Mesenchymal stem cell (in vitro differentiated cells and primary cell): ENCODE results near the gene NECAP2.
"Not testable (repeated sequence)": the region's sequence is repeated elsewhere in the genome, so short reads cannot be mapped to it uniquely, and the experiment has no call there.

ENCODE experiments used
- DNase-seq: peaks from one replicate; pipeline ENCODE4 v3.0.0-alpha.2; 2013
- H2AFZ ChIP-seq: one replicate; pipeline ENCODE4 v1.6.1; 2013; ENCODE audit warnings: low read depth, mild to moderate bottlenecking, control low read depth, inconsistent platforms, low read length, moderate library complexity
- H2AK5ac ChIP-seq: 2 replicates; pipeline ENCODE4 v1.6.1; 2013; ENCODE audit warnings: low read length, moderate library complexity, mild to moderate bottlenecking, inconsistent platforms; ENCODE audit not compliant: severe bottlenecking
- H2BK120ac ChIP-seq: one replicate; pipeline ENCODE4 v1.6.1; 2013; ENCODE audit warnings: low read depth, mild to moderate bottlenecking, inconsistent platforms, low read length, moderate library complexity
- H2BK12ac ChIP-seq, 2 experiments: one replicate each; pipeline ENCODE4 v1.6.1; 2013; ENCODE audit warnings: inconsistent platforms in 2 of 2, low read length in 2 of 2, mild to moderate bottlenecking in 2 of 2, moderate library complexity in 2 of 2, control low read depth in 1 of 2
- H2BK15ac ChIP-seq: one replicate; pipeline ENCODE4 v1.6.1; 2013; ENCODE audit warnings: mild to moderate bottlenecking, low read depth, inconsistent platforms; ENCODE audit not compliant: poor library complexity, severe bottlenecking
- H2BK5ac ChIP-seq: 2 replicates; pipeline ENCODE4 v1.6.1; 2013; ENCODE audit warnings: low read depth, mild to moderate bottlenecking, low read length, control low read depth, inconsistent platforms; ENCODE audit not compliant: poor library complexity, severe bottlenecking
- H3K14ac ChIP-seq, 2 experiments: one replicate each; pipeline ENCODE4 v1.6.1; 2013; ENCODE audit warnings: inconsistent platforms in 2 of 2, low read length in 2 of 2, control low read depth in 1 of 2, mild to moderate bottlenecking in 1 of 2, moderate library complexity in 1 of 2
- H3K18ac ChIP-seq, 2 experiments: one replicate each; pipeline ENCODE4 v1.6.1; 2013; ENCODE audit warnings: inconsistent platforms in 2 of 2, low read length in 2 of 2, control low read depth in 1 of 2, low read depth in 1 of 2, mild to moderate bottlenecking in 1 of 2
- H3K23ac ChIP-seq, 2 experiments: one replicate each; pipeline ENCODE4 v1.6.1; 2013; ENCODE audit warnings: inconsistent platforms in 2 of 2, low read length in 2 of 2, mild to moderate bottlenecking in 2 of 2, moderate library complexity in 2 of 2, control low read depth in 1 of 2
- H3K27ac ChIP-seq: 2 replicates; pipeline ENCODE4 v1.5.1; 2013; ENCODE audit warnings: mild to moderate bottlenecking, moderate library complexity, low read length, control low read depth, inconsistent platforms; ENCODE audit not compliant: poor library complexity, severe bottlenecking
- H3K27me3 ChIP-seq, 2 experiments: 2 replicates each; pipeline versions ENCODE4 v1.6.1 to v1.7.0; 2013; ENCODE audit warnings: low read length in 2 of 2, mild to moderate bottlenecking in 2 of 2, moderate library complexity in 2 of 2, control low read depth in 1 of 2, inconsistent platforms in 1 of 2; ENCODE audit not compliant: control insufficient read depth in 1 of 2, insufficient read depth in 1 of 2
- H3K36me3 ChIP-seq, 2 experiments: 2 replicates each; pipeline versions ENCODE4 v1.6.1 to v1.7.0; 2013; ENCODE audit warnings: low read length in 2 of 2, control low read depth in 1 of 2, inconsistent platforms in 1 of 2, low read depth in 1 of 2, mild to moderate bottlenecking in 1 of 2; ENCODE audit not compliant: insufficient read depth in 2 of 2, control insufficient read depth in 1 of 2
- H3K4ac ChIP-seq, 2 experiments: one replicate each; pipeline ENCODE4 v1.6.1; 2013; ENCODE audit warnings: inconsistent platforms in 2 of 2, low read length in 2 of 2, mild to moderate bottlenecking in 2 of 2, moderate library complexity in 2 of 2, control low read depth in 1 of 2, low read depth in 1 of 2
- H3K4me1 ChIP-seq: 2 replicates; pipeline ENCODE4 v1.6.1; 2013; ENCODE audit warnings: low read depth, low read length, control low read depth; ENCODE audit not compliant: control insufficient read depth, insufficient read depth
- H3K4me2 ChIP-seq: 2 replicates; pipeline ENCODE4 v1.6.1; 2013; ENCODE audit warnings: low read length, mild to moderate bottlenecking, inconsistent platforms; ENCODE audit not compliant: poor library complexity, severe bottlenecking
- H3K4me3 ChIP-seq, 2 experiments: 2 replicates each; pipeline versions ENCODE4 v1.5.1 to v1.7.0; 2013; ENCODE audit warnings: low read length in 2 of 2, mild to moderate bottlenecking in 2 of 2, control low read depth in 1 of 2, low read depth in 1 of 2; ENCODE audit not compliant: insufficient read depth in 1 of 2
- H3K79me1 ChIP-seq: replicated peaks from 2 replicates; pipeline ENCODE4 v1.6.1; 2013; ENCODE audit warnings: mild to moderate bottlenecking, control low read depth, low read length, inconsistent platforms; ENCODE audit not compliant: poor library complexity, severe bottlenecking
- H3K9ac ChIP-seq: 2 replicates; pipeline ENCODE4 v1.7.0; 2013; ENCODE audit warnings: mild to moderate bottlenecking, low read length, moderate library complexity
- H3K9me3 ChIP-seq: 2 replicates; pipeline ENCODE4 v1.7.0; 2013; ENCODE audit warnings: mild to moderate bottlenecking, low read length; ENCODE audit not compliant: control insufficient read depth
- H4K8ac ChIP-seq: one replicate; pipeline ENCODE4 v1.6.1; 2013; ENCODE audit warnings: inconsistent platforms, mild to moderate bottlenecking, low read length, moderate library complexity
- H4K91ac ChIP-seq: one replicate; pipeline ENCODE4 v1.6.1; 2013; ENCODE audit warnings: mild to moderate bottlenecking, low read length, inconsistent platforms
- WGBS: methylation state at CpG from one replicate; pipeline ENCODE4 v1.1.7; 2013; ENCODE audit warnings: mixed read lengths; 5-methylcytosine and 5-hydroxymethylcytosine counted together

The NECAP2 gene

GRCh38 chr1:16500466-16500865 lies 59.9 kb downstream of the NECAP2 start:
- H3K27ac ChIP-seq, H2AFZ ChIP-seq, H3K9me3 ChIP-seq, H3K23ac ChIP-seq, H3K36me3 ChIP-seq, H4K8ac ChIP-seq, DNase-seq, H3K4ac ChIP-seq, H3K27me3 ChIP-seq, H2BK15ac ChIP-seq, H2AK5ac ChIP-seq, H2BK5ac ChIP-seq, H3K18ac ChIP-seq, H4K91ac ChIP-seq, H3K79me1 ChIP-seq, H3K9ac ChIP-seq, H3K4me1 ChIP-seq, H2BK12ac ChIP-seq, H2BK120ac ChIP-seq, H3K14ac ChIP-seq, H3K4me2 ChIP-seq, H3K4me3 ChIP-seq: not testable (repeated sequence)
- 94% methylated on average over 10 of the region's 11 CpGs for WGBS

- H2BK15ac ChIP-seq, H3K9me3 ChIP-seq, H3K27ac ChIP-seq, H4K91ac ChIP-seq, H3K4me1 ChIP-seq, DNase-seq, H2BK120ac ChIP-seq, H2BK12ac ChIP-seq, H3K14ac ChIP-seq, H3K4me2 ChIP-seq, H2AK5ac ChIP-seq, H3K4ac ChIP-seq, H3K23ac ChIP-seq, H4K8ac ChIP-seq, H2AFZ ChIP-seq, H3K36me3 ChIP-seq, H3K4me3 ChIP-seq, H3K27me3 ChIP-seq, H3K9ac ChIP-seq, H2BK5ac ChIP-seq, H3K79me1 ChIP-seq, H3K18ac ChIP-seq: not testable (repeated sequence)
- WGBS: 95% methylated on average over 3 of the region's 5 CpGs
Observed at GRCh38 chr1:16500975-16501374, 60.5 kb downstream of the NECAP2 start.

- 84% methylated on average over 8 of the region's 8 CpGs for WGBS
- not testable (repeated sequence) for H3K4me2 ChIP-seq, H3K36me3 ChIP-seq, H2BK5ac ChIP-seq, H4K8ac ChIP-seq, H3K9me3 ChIP-seq, H2BK12ac ChIP-seq, H3K27me3 ChIP-seq, H3K9ac ChIP-seq, H3K4me1 ChIP-seq, H2AFZ ChIP-seq, H3K14ac ChIP-seq, H2BK15ac ChIP-seq, H2BK120ac ChIP-seq, H3K18ac ChIP-seq, H2AK5ac ChIP-seq, H3K27ac ChIP-seq, H3K4me3 ChIP-seq, DNase-seq, H3K4ac ChIP-seq, H4K91ac ChIP-seq, H3K23ac ChIP-seq, H3K79me1 ChIP-seq
Observed at GRCh38 chr1:16501446-16501845, 60.9 kb downstream of the NECAP2 start.

- Histone ChIP-seq H3K4me3 (no peak overlapping the region), H3K4ac (no peak overlapping the region), H3K4me1 (peaks cover 2% of the 10 kb centered on the region), H2BK15ac (no peak overlapping the region), H3K27ac (no peak overlapping the region), H3K4me2 (no peak overlapping the region), H3K9ac (no peak overlapping the region), H3K36me3 (no peaks in the 10 kb centered on the region), H2BK12ac (no peak overlapping the region), H3K9me3 (no peaks in the 10 kb centered on the region), H2BK5ac (no peak overlapping the region), H2AK5ac (no peak overlapping the region), H3K14ac (no peak overlapping the region), H3K23ac (no peak overlapping the region), H3K18ac (no peak overlapping the region), H2BK120ac (no peak overlapping the region), H4K8ac (no peak overlapping the region), H2AFZ (no peak overlapping the region), H3K79me1 (no peaks in the 10 kb centered on the region), H3K27me3 (peaks cover 0 to 5% of the 10 kb centered on the region in 2 experiments), H4K91ac (no peak overlapping the region)
- WGBS: no CpG with 5 or more reads among the region's 2 CpGs
- no peak for DNase-seq
Observed at GRCh38 chr1:16503494-16503893, 63.0 kb downstream of the NECAP2 start.
